Retinal pigment epithelial cell (primary cell): Measurements from ENCODE around the gene PCNX1.

Experiments used
- DNase-seq: peaks from one replicate; pipeline ENCODE4 v3.0.0-alpha.2; 2010; ENCODE audit warnings: low read depth
- H3K4me3 ChIP-seq: 2 replicates; pipeline ENCODE4 v1.5.1; 2011; ENCODE audit warnings: mild to moderate bottlenecking, low read length, control low read depth, moderate library complexity
- TF ChIP-seq, protein P1 (sequence below): conservative IDR thresholded peaks from 2 replicates; pipeline ENCODE4 v1.5.1; 2011; ENCODE audit warnings: low read depth, low read length, control low read depth, inconsistent platforms

The PCNX1 gene

DNA sequence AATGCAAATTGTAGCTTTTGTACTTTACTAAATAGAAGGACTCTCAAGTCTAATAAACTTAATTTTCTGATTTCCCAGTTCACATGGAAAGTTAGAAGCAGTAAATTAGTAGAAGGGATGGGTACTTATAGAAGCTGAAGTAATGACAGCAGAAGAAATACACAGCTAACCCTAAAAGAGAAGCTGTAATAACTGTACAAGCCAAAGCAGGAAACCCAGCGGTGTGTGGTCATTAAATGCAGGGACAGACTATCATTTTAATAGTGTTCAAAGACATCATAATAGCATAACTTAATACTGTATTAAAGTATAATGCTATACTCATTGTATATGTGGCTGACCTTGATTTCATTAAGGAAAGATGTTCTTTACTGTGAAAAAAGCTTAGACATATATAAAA, 74.9 kb downstream of the PCNX1 start:
- H3K4me3 ChIP-seq, result no peak overlapping the region
- TF ChIP-seq, protein P1, sequence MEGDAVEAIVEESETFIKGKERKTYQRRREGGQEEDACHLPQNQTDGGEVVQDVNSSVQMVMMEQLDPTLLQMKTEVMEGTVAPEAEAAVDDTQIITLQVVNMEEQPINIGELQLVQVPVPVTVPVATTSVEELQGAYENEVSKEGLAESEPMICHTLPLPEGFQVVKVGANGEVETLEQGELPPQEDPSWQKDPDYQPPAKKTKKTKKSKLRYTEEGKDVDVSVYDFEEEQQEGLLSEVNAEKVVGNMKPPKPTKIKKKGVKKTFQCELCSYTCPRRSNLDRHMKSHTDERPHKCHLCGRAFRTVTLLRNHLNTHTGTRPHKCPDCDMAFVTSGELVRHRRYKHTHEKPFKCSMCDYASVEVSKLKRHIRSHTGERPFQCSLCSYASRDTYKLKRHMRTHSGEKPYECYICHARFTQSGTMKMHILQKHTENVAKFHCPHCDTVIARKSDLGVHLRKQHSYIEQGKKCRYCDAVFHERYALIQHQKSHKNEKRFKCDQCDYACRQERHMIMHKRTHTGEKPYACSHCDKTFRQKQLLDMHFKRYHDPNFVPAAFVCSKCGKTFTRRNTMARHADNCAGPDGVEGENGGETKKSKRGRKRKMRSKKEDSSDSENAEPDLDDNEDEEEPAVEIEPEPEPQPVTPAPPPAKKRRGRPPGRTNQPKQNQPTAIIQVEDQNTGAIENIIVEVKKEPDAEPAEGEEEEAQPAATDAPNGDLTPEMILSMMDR, result no peak
- DNase-seq, result no peak

DNA sequence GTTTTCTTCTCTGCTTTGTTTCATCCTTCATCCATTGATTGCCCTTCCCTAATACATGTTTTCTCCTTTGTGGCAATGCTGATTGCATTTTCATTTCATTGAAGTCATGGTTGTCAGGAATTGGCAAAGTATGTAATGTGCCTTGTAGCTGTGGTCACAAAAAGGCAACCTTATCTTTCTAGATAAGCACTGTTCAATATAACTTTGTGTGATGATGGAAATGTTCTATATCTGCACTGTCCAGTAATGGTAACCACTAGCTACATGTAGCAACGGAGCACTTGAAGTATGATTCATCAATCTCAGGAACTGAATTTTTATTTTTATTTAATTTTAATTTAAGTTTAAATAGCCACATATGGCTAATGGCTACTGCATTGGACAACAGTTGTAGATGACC, 79.8 kb downstream of the PCNX1 start:
- TF ChIP-seq, protein P1, result no peak
- no peak overlapping the region for H3K4me3 ChIP-seq
- no peak for DNase-seq

DNA sequence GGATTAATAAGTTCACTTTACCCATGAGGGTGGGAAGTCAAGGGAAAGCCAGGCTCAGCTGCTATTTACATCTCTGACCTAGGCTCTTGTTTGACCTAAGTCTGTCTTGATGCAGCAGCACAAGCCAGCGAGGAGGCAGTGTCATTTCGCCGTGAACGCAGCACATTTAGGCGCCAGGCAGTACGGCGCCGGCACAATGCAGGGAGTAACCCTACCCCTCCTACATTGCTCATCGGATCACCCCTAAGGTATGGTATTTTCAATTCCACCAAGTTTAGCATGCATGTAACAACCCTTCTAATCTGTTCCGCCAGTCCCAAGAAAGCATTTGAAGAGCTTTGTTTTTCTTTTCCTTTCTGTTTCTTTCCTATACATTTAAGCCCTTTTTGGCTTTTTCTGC, 81.2 kb downstream of the PCNX1 start:
- H3K4me3 ChIP-seq, result no peak overlapping the region
- no peak for DNase-seq
- TF ChIP-seq, protein P1, result no peak

DNA sequence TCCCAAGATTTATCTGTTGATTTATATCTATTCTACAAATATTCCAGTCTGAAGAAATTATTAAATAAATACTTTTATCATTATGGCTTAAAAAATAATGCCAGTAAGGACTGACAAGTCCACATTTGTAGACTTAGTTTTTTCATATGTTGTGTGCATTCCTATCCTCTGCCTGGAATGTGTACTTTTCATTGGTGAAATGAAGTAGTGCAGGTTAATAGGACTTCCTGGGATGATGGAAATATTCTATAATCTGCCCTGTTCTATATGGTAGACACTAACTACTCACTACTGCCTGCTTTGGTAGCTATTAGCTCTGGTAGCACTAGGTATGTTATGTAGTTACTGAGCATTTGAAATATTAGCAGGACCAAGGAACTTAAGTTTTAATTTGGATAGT, 86.7 kb downstream of the PCNX1 start:
- TF ChIP-seq, protein P1, result no peak
- DNase-seq, result no peak
- no peak overlapping the region for H3K4me3 ChIP-seq

DNA sequence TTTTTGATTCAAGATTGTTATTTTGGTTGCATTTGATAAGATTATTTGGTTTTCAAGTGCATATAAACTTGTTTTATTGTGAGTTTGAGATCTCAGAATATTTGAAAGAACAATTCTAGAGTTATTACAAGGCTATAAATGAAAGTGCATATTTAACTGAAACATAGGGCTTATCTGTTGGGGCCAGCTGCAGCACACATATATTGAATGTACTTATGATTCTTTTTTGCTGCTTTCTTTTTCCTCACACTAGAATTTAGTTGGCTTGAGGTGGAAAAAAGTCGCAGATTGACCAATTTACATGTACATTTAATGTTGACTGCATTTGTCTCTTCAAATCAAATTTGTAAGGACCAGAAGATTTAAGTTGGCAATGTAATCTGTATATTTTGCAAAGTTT, 88.0 kb downstream of the PCNX1 start:
- DNase-seq, result no peak
- TF ChIP-seq, protein P1, result no peak
- no peak overlapping the region for H3K4me3 ChIP-seq

DNA sequence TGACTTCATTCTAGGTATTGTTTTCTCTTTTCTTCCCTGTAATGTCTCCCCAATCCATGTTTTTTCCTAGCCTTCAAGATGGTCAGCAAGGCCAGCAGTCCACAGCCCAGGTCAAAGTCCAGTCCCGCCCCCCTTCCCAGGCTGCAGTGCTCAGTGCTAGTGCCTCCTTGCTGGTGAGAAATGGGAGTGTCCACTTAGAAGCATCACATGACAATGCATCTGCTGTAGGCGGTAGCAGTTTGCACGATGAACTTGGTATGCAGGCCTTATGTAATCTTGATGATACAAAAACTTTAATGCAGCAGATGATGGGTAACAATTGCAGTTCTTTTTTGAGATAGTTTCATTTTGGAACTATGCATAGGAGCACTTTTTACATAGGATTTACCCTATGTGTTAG, 88.4 kb downstream of the PCNX1 start:
- TF ChIP-seq, protein P1, result no peak
- no peak overlapping the region for H3K4me3 ChIP-seq
- no peak for DNase-seq

DNA sequence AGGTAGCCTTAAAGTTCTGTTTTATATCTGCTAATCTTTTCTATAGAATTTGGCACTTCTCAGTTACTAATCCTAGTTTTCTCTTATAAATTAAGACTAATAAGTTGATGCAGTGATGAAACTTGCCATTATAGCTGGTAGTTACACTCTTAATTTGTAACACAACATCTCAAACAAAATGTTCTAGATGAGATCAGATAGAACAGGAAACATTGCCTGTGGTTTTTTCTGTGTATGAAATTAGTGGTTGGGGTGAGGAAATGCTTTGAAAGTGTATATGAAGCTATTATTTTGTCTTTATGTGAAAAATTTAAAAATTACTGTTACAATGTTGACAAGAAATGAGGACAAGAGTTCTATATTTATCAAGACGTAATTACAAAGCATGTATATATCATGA, 91.9 kb downstream of the PCNX1 start:
- TF ChIP-seq, protein P1, result no peak
- DNase-seq, result no peak
- H3K4me3 ChIP-seq, result no peak overlapping the region
